Neural progenitor cell (in vitro differentiated cells): ENCODE results near the gene RPL29.

Source experiments
- CTCF ChIP-seq: fragments of 200-600 bp; sonication (generic); IDR thresholded peaks from 2 replicates; pipeline ENCODE4 v1.5.1; 2017; ENCODE audit warnings: antibody characterized with exemption, mild to moderate bottlenecking
- EZH2 ChIP-seq: fragments of 200-600 bp; sonication (generic); IDR thresholded peaks from 2 replicates; pipeline ENCODE4 v1.6.1; 2017; ENCODE audit warnings: antibody characterized with exemption, mild to moderate bottlenecking, moderate library complexity

DNA sequence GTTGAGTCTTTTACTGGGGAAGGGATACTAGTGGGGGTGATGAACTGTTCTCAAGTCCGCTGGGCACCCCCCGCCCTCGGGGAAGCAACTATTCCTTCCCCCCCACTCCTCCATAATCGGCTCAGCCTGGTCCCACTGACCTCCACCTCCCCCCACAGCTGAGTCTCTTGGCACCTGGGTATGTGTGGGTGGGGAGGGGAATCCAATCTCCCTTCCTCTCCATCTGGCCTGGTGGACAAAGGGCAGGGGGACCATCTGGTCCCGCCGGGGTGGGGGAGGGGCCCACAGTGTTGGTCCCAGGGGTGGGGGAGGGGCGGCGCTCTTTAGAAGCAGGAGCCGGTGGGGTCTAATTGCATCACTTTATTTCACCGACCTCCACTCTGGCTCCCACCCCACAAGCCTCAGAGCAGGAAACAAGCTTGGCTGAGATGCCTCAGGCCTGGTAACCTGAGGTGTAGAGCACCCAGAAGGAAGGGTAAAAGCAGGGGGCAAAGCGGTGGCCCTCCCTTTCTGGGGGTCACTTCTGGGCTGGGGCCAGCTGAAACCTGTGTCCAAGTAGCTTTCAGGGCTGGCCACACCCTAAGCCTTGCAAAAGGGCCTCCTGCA, 27.4 kb downstream of the RPL29 start:
- TF ChIP-seq CTCF (no peak), EZH2 (no peak)
